Mesenchymal stem cell (in vitro differentiated cells and primary cell): ENCODE results near the gene HDAC7.
A peak's percentile ranks its signal among the peaks of the same experiment; 100 is the strongest.

Experiments used
- DNase-seq: peaks from one replicate; pipeline ENCODE4 v3.0.0-alpha.2; 2013
- H2AFZ ChIP-seq: one replicate; pipeline ENCODE4 v1.6.1; 2013; ENCODE audit warnings: low read depth, mild to moderate bottlenecking, control low read depth, inconsistent platforms, low read length, moderate library complexity
- H2AK5ac ChIP-seq: 2 replicates; pipeline ENCODE4 v1.6.1; 2013; ENCODE audit warnings: low read length, moderate library complexity, mild to moderate bottlenecking, inconsistent platforms; ENCODE audit not compliant: severe bottlenecking
- H2BK120ac ChIP-seq: one replicate; pipeline ENCODE4 v1.6.1; 2013; ENCODE audit warnings: low read depth, mild to moderate bottlenecking, inconsistent platforms, low read length, moderate library complexity
- H2BK12ac ChIP-seq, 2 experiments: one replicate each; pipeline ENCODE4 v1.6.1; 2013; ENCODE audit warnings: inconsistent platforms in 2 of 2, low read length in 2 of 2, mild to moderate bottlenecking in 2 of 2, moderate library complexity in 2 of 2, control low read depth in 1 of 2
- H2BK15ac ChIP-seq: one replicate; pipeline ENCODE4 v1.6.1; 2013; ENCODE audit warnings: mild to moderate bottlenecking, low read depth, inconsistent platforms; ENCODE audit not compliant: poor library complexity, severe bottlenecking
- H2BK5ac ChIP-seq: 2 replicates; pipeline ENCODE4 v1.6.1; 2013; ENCODE audit warnings: low read depth, mild to moderate bottlenecking, low read length, control low read depth, inconsistent platforms; ENCODE audit not compliant: poor library complexity, severe bottlenecking
- H3K14ac ChIP-seq, 2 experiments: one replicate each; pipeline ENCODE4 v1.6.1; 2013; ENCODE audit warnings: inconsistent platforms in 2 of 2, low read length in 2 of 2, control low read depth in 1 of 2, mild to moderate bottlenecking in 1 of 2, moderate library complexity in 1 of 2
- H3K18ac ChIP-seq, 2 experiments: one replicate each; pipeline ENCODE4 v1.6.1; 2013; ENCODE audit warnings: inconsistent platforms in 2 of 2, low read length in 2 of 2, control low read depth in 1 of 2, low read depth in 1 of 2, mild to moderate bottlenecking in 1 of 2
- H3K23ac ChIP-seq, 2 experiments: one replicate each; pipeline ENCODE4 v1.6.1; 2013; ENCODE audit warnings: inconsistent platforms in 2 of 2, low read length in 2 of 2, mild to moderate bottlenecking in 2 of 2, moderate library complexity in 2 of 2, control low read depth in 1 of 2
- H3K27ac ChIP-seq: 2 replicates; pipeline ENCODE4 v1.5.1; 2013; ENCODE audit warnings: mild to moderate bottlenecking, moderate library complexity, low read length, control low read depth, inconsistent platforms; ENCODE audit not compliant: poor library complexity, severe bottlenecking
- H3K27me3 ChIP-seq, 2 experiments: 2 replicates each; pipeline versions ENCODE4 v1.6.1 to v1.7.0; 2013; ENCODE audit warnings: low read length in 2 of 2, mild to moderate bottlenecking in 2 of 2, moderate library complexity in 2 of 2, control low read depth in 1 of 2, inconsistent platforms in 1 of 2; ENCODE audit not compliant: control insufficient read depth in 1 of 2, insufficient read depth in 1 of 2
- H3K36me3 ChIP-seq, 2 experiments: 2 replicates each; pipeline versions ENCODE4 v1.6.1 to v1.7.0; 2013; ENCODE audit warnings: low read length in 2 of 2, control low read depth in 1 of 2, inconsistent platforms in 1 of 2, low read depth in 1 of 2, mild to moderate bottlenecking in 1 of 2; ENCODE audit not compliant: insufficient read depth in 2 of 2, control insufficient read depth in 1 of 2
- H3K4ac ChIP-seq, 2 experiments: one replicate each; pipeline ENCODE4 v1.6.1; 2013; ENCODE audit warnings: inconsistent platforms in 2 of 2, low read length in 2 of 2, mild to moderate bottlenecking in 2 of 2, moderate library complexity in 2 of 2, control low read depth in 1 of 2, low read depth in 1 of 2
- H3K4me1 ChIP-seq: 2 replicates; pipeline ENCODE4 v1.6.1; 2013; ENCODE audit warnings: low read depth, low read length, control low read depth; ENCODE audit not compliant: control insufficient read depth, insufficient read depth
- H3K4me2 ChIP-seq: 2 replicates; pipeline ENCODE4 v1.6.1; 2013; ENCODE audit warnings: low read length, mild to moderate bottlenecking, inconsistent platforms; ENCODE audit not compliant: poor library complexity, severe bottlenecking
- H3K4me3 ChIP-seq, 2 experiments: 2 replicates each; pipeline versions ENCODE4 v1.5.1 to v1.7.0; 2013; ENCODE audit warnings: low read length in 2 of 2, mild to moderate bottlenecking in 2 of 2, control low read depth in 1 of 2, low read depth in 1 of 2; ENCODE audit not compliant: insufficient read depth in 1 of 2
- H3K79me1 ChIP-seq: replicated peaks from 2 replicates; pipeline ENCODE4 v1.6.1; 2013; ENCODE audit warnings: mild to moderate bottlenecking, control low read depth, low read length, inconsistent platforms; ENCODE audit not compliant: poor library complexity, severe bottlenecking
- H3K9ac ChIP-seq: 2 replicates; pipeline ENCODE4 v1.7.0; 2013; ENCODE audit warnings: mild to moderate bottlenecking, low read length, moderate library complexity
- H3K9me3 ChIP-seq: 2 replicates; pipeline ENCODE4 v1.7.0; 2013; ENCODE audit warnings: mild to moderate bottlenecking, low read length; ENCODE audit not compliant: control insufficient read depth
- H4K8ac ChIP-seq: one replicate; pipeline ENCODE4 v1.6.1; 2013; ENCODE audit warnings: inconsistent platforms, mild to moderate bottlenecking, low read length, moderate library complexity
- H4K91ac ChIP-seq: one replicate; pipeline ENCODE4 v1.6.1; 2013; ENCODE audit warnings: mild to moderate bottlenecking, low read length, inconsistent platforms
- WGBS: methylation state at CpG from one replicate; pipeline ENCODE4 v1.1.7; 2013; ENCODE audit warnings: mixed read lengths; 5-methylcytosine and 5-hydroxymethylcytosine counted together

The HDAC7 gene

DNA sequence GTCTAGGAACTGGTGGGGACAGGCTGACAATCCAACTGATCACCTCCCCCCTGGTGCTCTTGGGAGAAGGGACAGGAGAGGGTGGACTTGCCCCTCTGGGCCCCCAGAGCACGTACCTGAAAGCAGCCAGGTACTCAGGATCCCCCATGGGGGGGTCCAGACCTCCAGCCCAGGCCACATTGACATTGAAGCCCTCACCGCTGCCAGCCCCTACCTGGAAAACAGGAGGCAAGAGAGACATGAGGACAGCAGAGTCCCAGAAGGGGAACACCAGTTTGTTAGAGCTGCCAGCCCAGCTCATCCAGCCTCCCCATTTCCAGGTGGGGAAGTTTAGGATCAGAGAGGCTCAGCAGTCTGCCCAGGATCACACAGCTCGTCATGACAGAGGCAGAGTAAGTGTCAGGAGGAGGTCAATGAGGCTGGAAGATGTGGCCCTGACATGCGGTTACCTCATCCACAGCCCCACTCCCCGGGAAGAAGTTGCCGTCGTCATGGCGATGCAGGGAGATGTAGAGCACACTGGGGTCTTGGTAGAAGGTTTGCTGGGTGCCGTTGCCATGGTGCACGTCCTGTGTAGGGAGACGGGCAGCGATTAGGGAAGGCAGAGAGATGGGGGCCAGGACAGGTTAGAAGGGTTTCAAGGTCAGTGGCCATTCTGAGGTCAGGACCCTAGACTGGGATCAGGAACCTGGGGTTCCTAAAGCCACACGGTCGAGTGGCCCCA is 31.9 kb downstream of the HDAC7 start:
- Histone ChIP-seq H3K4me3 (no peak overlapping the region), H3K27me3 (no peaks in the 10 kb centered on the region), H3K4me1 (peaks cover 2% of the 10 kb centered on the region), H2BK12ac (no peak overlapping the region), H3K9ac (no peak overlapping the region), H3K36me3 (peaks cover 95 to 96% of the 10 kb centered on the region in 2 experiments), H2BK15ac (no peak overlapping the region), H3K27ac (no peak overlapping the region), H2AFZ (no peak overlapping the region), H3K79me1 (peaks cover 46% of the 10 kb centered on the region), H2BK5ac (no peak overlapping the region), H3K18ac (no peak overlapping the region), H4K91ac (peak overlapping the region; percentile 18), H2AK5ac (no peak overlapping the region), H3K14ac (no peak overlapping the region), H3K9me3 (no peaks in the 10 kb centered on the region), H3K23ac (no peak overlapping the region), H4K8ac (no peak overlapping the region), H3K4me2 (no peak overlapping the region), H2BK120ac (no peak overlapping the region), H3K4ac (no peak overlapping the region)
- no peak for DNase-seq
- WGBS: 88% methylated on average over 14 of the region's 14 CpGs

DNA sequence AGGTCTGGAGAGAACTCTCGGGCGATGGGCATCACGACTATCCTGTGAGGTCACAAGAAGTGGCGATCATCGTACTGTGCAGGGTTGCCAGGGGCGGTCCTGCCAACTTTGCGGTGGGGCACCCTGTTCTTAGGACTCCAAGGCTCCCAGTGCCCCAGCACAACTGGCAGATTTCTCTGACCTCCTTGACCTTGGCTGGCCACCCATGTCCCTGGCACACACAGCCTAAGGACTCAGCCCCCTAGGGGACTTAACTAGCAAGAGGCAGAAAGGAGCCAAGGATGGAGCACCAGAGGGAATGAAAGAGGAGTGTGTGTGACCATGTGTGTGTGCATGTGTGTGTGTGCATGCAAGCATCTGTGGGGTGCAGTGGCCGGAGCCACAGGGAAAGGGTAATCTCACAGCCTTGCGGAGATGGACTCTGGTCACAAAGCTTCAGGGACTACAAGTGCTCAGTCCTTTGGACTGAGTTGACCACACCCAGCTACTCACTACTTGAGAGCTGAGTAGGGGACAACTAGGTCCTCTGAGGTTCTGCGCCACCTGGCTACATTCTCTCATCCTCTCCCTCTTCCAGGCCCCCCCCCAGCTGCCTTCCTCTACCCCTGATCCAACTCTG is 32.9 kb downstream of the HDAC7 start:
- Histone ChIP-seq H3K4me1 (peaks cover 4% of the 10 kb centered on the region), H2BK5ac (no peak overlapping the region), H3K23ac (no peak overlapping the region), H3K27me3 (no peaks in the 10 kb centered on the region), H4K8ac (no peak overlapping the region), H4K91ac (peak overlapping the region; percentile 46), H2AK5ac (no peak overlapping the region), H3K27ac (no peak overlapping the region), H3K9ac (peak overlapping the region; percentile 30), H3K4me2 (no peak overlapping the region), H3K18ac (no peak overlapping the region), H3K4me3 (no peak overlapping the region), H3K36me3 (peaks cover 97 to 99% of the 10 kb centered on the region in 2 experiments), H2BK15ac (no peak overlapping the region), H2AFZ (no peak overlapping the region), H2BK120ac (no peak overlapping the region), H2BK12ac (no peak overlapping the region), H3K4ac (no peak overlapping the region), H3K9me3 (no peaks in the 10 kb centered on the region), H3K14ac (no peak overlapping the region), H3K79me1 (peaks cover 39% of the 10 kb centered on the region)
- no peak for DNase-seq
- WGBS: 94% methylated on average over 10 of the region's 10 CpGs

DNA sequence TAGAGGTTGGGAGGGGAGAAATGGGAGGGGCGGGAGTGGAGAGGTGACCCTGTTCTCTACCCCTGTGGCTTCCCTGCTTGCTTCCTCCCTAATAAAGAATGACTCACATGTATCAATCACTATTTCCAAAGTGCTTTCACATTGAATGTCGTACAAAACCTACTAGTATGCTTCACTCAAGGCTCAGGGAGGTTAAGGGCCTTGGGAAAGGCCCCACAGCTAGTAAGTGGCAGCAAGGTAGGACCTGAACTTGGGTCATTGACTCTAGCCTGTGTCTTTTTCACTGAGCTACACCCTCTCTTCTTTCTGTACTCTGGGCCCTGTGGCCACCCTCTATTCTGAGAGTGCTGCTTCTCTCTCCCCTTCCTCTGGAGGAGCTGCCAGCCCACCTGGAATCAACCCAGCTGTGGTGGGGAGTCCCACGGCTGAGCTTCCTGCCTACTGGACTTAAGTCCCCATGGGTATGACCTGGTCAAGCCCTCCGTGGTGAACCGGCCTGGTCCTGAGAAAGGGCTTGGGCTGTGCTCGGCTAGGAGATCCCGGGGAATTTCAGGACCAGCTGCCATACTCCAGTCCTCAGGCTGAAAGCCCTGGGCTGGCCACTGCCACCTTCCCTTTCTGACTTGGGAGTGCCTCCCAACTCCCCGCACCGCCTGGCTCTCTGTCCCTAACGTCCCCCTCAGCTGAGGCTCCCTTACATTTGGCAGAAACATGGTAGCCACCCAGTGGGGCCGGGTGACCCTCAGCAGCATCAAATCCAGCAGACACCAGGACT is 33.6 kb downstream of the HDAC7 start:
- Histone ChIP-seq H2AK5ac (no peak overlapping the region), H3K27ac (no peak overlapping the region), H3K4me3 (no peak overlapping the region), H3K4me2 (no peak overlapping the region), H2BK120ac (no peak overlapping the region), H3K4ac (no peak overlapping the region), H2BK5ac (no peak overlapping the region), H2BK15ac (no peak overlapping the region), H3K23ac (no peak overlapping the region), H3K36me3 (peaks cover 99% of the 10 kb centered on the region in 2 experiments), H4K91ac (peak overlapping the region; percentile 46), H3K79me1 (peaks cover 33% of the 10 kb centered on the region), H3K9me3 (no peaks in the 10 kb centered on the region), H3K14ac (no peak overlapping the region), H3K4me1 (peaks cover 3% of the 10 kb centered on the region), H3K9ac (peak overlapping the region; percentile 30), H2AFZ (no peak overlapping the region), H4K8ac (no peak overlapping the region), H2BK12ac (no peak overlapping the region), H3K27me3 (no peaks in the 10 kb centered on the region), H3K18ac (no peak overlapping the region)
- 89% methylated on average over 10 of the region's 11 CpGs for WGBS
- no peak for DNase-seq
